Nephron (organoid): ENCODE results near the gene CADM4.
A peak's percentile ranks its signal among the peaks of the same experiment; 100 is the strongest.
"Not testable (repeated sequence)": the region's sequence is repeated elsewhere in the genome, so short reads cannot be mapped to it uniquely, and the experiment has no call there.

Source experiments
- H3K27ac Mint-ChIP-seq, 3 experiments: 2 replicates each; pipeline ENCODE4 v1.8.0; 2020; ENCODE audit warnings: mixed read lengths in 3 of 3, mild to moderate bottlenecking in 2 of 3, moderate library complexity in 1 of 3
- H3K27me3 Mint-ChIP-seq: 2 replicates; pipeline ENCODE4 v1.8.0; 2021; ENCODE audit warnings: low read depth, mild to moderate bottlenecking, moderate library complexity, mixed read lengths
- H3K36me3 Mint-ChIP-seq: 2 replicates; pipeline ENCODE4 v1.8.0; 2020; ENCODE audit warnings: low read depth, mixed read lengths
- H3K4me1 Mint-ChIP-seq: 2 replicates; pipeline ENCODE4 v1.8.0; 2020; ENCODE audit warnings: mixed read lengths
- H3K4me3 Mint-ChIP-seq, 3 experiments: 2 replicates each; pipeline ENCODE4 v1.8.0; 2020; ENCODE audit warnings: mild to moderate bottlenecking in 3 of 3, mixed read lengths in 3 of 3, moderate library complexity in 2 of 3
- H3K9me3 Mint-ChIP-seq: 2 replicates; pipeline ENCODE4 v1.8.0; 2020; ENCODE audit warnings: mixed read lengths
- TF ChIP-seq, protein P1 (sequence below), 3 experiments: fragments of 200-600 bp; sonication (generic); IDR thresholded peaks; one replicate each; pipeline ENCODE4 v1.5.0; 2021; ENCODE audit warnings: antibody characterized with exemption in 3 of 3; ENCODE audit not compliant: unreplicated experiment in 3 of 3

Gene CADM4

DNA sequence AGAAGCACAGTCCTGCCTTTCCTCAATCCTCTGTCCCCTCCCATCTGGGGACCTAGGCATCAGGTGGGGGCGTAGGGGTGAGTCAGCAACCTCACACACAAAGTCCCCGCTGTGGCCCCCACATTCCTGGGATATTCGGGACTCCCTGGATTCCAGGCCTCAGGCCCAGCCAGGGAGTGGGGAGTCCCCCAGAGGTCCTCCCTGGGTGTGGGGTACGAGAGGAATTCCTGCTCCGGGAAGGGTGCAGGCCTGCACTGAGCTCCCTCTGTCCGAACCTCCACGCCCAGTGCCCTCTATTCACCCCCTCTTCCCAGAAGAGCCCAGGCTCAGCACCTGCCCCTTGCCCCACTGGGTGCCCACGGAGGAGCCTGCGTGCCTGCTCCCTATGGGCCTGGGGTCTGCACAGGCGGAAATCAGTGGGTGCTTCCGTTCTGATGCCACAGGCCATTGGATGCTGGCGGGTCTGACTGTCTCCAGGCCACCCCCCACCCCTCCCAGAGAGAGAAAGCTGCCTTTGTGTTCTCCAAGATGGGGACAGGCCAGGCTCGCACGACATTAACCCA lies 3.4 kb downstream of the CADM4 start:
- Mint-ChIP-seq H3K4me1 (peaks cover 25% of the 10 kb centered on the region), H3K4me3 (peak overlapping the region in 2 of 3 experiments; percentile 76 to 83), H3K9me3 (no peaks in the 10 kb centered on the region), H3K27ac (peak overlapping the region in 2 of 3 experiments; percentile 91 to 98), H3K36me3 (peaks cover 3% of the 10 kb centered on the region), H3K27me3 (peaks cover 18% of the 10 kb centered on the region)
- TF ChIP-seq, protein P1, sequence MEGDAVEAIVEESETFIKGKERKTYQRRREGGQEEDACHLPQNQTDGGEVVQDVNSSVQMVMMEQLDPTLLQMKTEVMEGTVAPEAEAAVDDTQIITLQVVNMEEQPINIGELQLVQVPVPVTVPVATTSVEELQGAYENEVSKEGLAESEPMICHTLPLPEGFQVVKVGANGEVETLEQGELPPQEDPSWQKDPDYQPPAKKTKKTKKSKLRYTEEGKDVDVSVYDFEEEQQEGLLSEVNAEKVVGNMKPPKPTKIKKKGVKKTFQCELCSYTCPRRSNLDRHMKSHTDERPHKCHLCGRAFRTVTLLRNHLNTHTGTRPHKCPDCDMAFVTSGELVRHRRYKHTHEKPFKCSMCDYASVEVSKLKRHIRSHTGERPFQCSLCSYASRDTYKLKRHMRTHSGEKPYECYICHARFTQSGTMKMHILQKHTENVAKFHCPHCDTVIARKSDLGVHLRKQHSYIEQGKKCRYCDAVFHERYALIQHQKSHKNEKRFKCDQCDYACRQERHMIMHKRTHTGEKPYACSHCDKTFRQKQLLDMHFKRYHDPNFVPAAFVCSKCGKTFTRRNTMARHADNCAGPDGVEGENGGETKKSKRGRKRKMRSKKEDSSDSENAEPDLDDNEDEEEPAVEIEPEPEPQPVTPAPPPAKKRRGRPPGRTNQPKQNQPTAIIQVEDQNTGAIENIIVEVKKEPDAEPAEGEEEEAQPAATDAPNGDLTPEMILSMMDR (IDR thresholded peaks at IDR 0.05; ENCODE audit: unreplicated experiment in 3 of 3): no peak

DNA sequence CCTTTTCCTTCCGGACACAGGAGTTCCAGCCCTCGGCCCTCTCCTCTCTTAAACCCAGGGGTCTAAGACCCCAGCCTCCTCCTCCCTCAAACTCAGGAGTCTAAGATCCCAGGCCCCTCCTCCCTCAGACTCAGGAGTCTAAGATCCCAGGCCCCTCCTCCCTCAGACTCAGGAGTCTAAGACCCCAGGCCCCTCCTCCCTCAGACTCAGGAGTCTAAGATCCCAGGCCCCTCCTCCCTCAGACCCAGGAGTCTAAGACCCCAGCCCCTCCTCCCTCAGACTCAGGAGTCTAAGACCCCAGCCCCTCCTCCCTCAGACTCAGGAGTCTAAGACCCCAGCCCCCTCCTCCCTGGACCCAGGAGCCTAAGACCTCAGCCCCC lies 4.1 kb downstream of the CADM4 start:
- Mint-ChIP-seq H3K4me1 (peaks cover 24% of the 10 kb centered on the region), H3K4me3 (peak overlapping the region; percentile 76 to 83 (median 79)), H3K27me3 (peaks cover 15% of the 10 kb centered on the region), H3K27ac (peak overlapping the region; percentile 64 to 98 (median 91))
- H3K36me3 Mint-ChIP-seq, H3K9me3 Mint-ChIP-seq: not testable (repeated sequence)

DNA sequence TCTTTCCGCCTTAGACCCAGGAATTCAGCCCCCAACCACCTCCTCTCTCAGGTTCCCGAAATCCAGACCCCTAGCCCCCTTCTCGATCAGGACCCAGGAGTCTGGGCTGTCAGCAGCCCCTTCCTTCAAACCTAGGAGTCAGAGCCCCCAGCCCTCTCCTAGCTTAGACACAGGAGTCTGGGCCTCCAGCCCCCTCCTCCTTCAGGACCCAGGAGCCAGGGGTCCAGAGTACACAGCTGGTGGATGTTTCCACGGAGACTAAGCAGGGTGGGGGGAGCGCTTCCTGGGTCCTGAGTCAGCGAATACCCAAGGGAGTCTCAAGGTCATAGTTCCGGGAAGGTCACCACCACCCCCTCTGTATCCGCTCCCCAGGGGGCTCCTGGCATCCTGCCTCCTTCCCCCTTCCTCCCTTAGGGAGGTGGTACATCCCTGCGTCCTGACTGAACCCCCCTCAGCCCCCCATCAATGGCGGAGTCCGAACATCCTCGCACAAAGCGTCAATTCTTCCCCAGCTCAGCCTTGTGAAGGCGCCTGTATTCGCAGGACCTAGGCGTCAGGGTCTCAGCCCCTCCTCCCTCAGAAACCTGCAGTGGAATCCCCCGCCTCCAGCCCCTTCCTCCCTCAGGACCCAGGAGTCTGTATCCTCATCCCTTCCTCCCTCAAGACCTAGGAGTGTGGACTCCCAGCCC lies 4.6 kb downstream of the CADM4 start:
- Mint-ChIP-seq H3K36me3 (peaks cover 3% of the 10 kb centered on the region), H3K27me3 (peaks cover 15% of the 10 kb centered on the region), H3K9me3 (no peaks in the 10 kb centered on the region), H3K4me3 (peak overlapping the region; percentile 76 to 83 (median 79)), H3K27ac (peak overlapping the region; percentile 64 to 98 (median 91)), H3K4me1 (peaks cover 24% of the 10 kb centered on the region)
- TF ChIP-seq, protein P1 (IDR thresholded peaks at IDR 0.05; ENCODE audit: unreplicated experiment in 3 of 3): no peak

DNA sequence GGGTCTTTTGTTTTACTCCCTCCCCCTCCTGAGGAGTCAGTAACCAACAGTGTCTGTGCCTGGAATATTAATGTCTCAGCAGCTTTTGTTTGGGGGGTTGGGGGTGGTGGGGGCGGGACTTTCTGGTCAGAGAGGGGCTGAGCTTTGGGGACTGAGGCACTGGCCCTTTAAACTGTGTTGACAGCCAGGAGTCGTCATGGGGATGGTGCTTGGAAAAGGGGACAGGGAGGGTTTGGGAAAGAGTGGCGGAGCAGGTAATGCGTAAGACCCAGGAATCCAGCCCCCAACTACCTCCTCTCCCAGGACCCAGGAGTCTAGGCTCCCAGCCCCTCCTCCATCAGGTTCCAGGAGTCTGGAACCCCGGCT lies 5.2 kb downstream of the CADM4 start:
- Mint-ChIP-seq H3K9me3 (no peaks in the 10 kb centered on the region), H3K4me1 (peaks cover 24% of the 10 kb centered on the region), H3K4me3 (peak overlapping the region; percentile 76 to 83 (median 79)), H3K27me3 (peaks cover 15% of the 10 kb centered on the region), H3K36me3 (peaks cover 3% of the 10 kb centered on the region), H3K27ac (peak overlapping the region in 2 of 3 experiments; percentile 91 to 98)
- TF ChIP-seq, protein P1 (IDR thresholded peaks at IDR 0.05; ENCODE audit: unreplicated experiment in 3 of 3): no peak

GRCh38 chr19:43634068-43634467 lies 5.6 kb downstream of the CADM4 start:
- Mint-ChIP-seq H3K27me3 (peaks cover 12% of the 10 kb centered on the region), H3K4me1 (peaks cover 22% of the 10 kb centered on the region), H3K27ac (no peak overlapping the region), H3K9me3 (no peaks in the 10 kb centered on the region), H3K36me3 (peaks cover 4% of the 10 kb centered on the region), H3K4me3 (no peak overlapping the region)
- TF ChIP-seq, protein P1 (IDR thresholded peaks at IDR 0.05; ENCODE audit: unreplicated experiment in 3 of 3): no peak

DNA sequence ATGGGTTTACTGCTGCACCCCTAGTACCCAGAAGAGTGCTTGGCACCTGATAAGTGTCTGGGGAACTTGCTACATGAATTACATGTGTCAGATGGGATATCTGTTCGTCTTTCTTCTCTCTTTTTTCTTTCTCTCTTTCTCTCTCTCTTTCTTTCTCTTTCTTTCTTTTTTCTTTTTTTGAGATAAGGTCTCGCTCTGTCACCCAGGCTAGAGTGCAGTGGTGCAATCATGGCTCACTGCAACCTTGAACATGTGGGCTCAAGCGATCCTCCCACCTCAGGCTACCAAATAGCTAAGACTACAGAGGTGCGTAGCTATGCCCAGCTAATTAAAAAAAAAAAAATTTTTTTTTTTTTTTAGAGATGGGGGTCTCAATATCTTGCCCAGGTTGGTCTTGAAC lies 6.1 kb downstream of the CADM4 start:
- peaks cover 7% of the 10 kb centered on the region for H3K27me3 Mint-ChIP-seq
- peaks cover 16% of the 10 kb centered on the region for H3K4me1 Mint-ChIP-seq
- H3K9me3 Mint-ChIP-seq: no peaks in the 10 kb centered on the region
- TF ChIP-seq, protein P1 (IDR thresholded peaks at IDR 0.05; ENCODE audit: unreplicated experiment in 3 of 3): no peak
- H3K36me3 Mint-ChIP-seq: peaks cover 7% of the 10 kb centered on the region
- peak overlapping the region in 2 of 3 experiments; percentile 34 to 50 for H3K27ac Mint-ChIP-seq
- H3K4me3 Mint-ChIP-seq: peak overlapping the region in 1 of 3 experiments; percentile 22
